WTC11 (cell line): ENCODE results near the gene MT1B. TPM values are rescaled to one million over a fixed set of nuclear protein-coding genes. Genes with fewer than 3 reads are reported as not detected.

Source experiments
- ATAC-seq: fragments of 200-7000 bp; cut with Tn5 transposase; 2 replicates; pipeline ENCODE4 v1.10.0; 2021; ENCODE audit warnings: mild to moderate bottlenecking, moderate library complexity
- CTCF ChIA-PET: fragments of 300-600 bp; sonication (Branson Sonifier 250); formaldehyde crosslinking; loops from one replicate; lab custom pipeline; 2021; ENCODE audit warnings: antibody characterized with exemption; lab: Charles Lee
- POLR2A ChIA-PET: fragments of 350-600 bp; sonication (Branson Sonifier 250); formaldehyde crosslinking; loops from one replicate; lab custom pipeline; 2021; ENCODE audit warnings: antibody characterized with exemption; lab: Charles Lee
- DNase-seq: peaks from one replicate; pipeline ENCODE4 v3.0.0; 2021; ENCODE audit warnings: low spot score
- H3K27ac Mint-ChIP-seq: 2 replicates; pipeline ENCODE4 v1.8.0; 2021; ENCODE audit warnings: mixed read lengths
- H3K27me3 Mint-ChIP-seq: 2 replicates; pipeline ENCODE4 v1.8.0; 2021; ENCODE audit warnings: low read depth, mild to moderate bottlenecking, moderate library complexity, mixed read lengths
- H3K36me3 Mint-ChIP-seq: 2 replicates; pipeline ENCODE4 v1.8.0; 2021; ENCODE audit warnings: mixed read lengths
- H3K4me1 Mint-ChIP-seq: 2 replicates; pipeline ENCODE4 v1.8.0; 2022; ENCODE audit warnings: mixed read lengths
- H3K4me3 Mint-ChIP-seq: 2 replicates; pipeline ENCODE4 v1.8.0; 2021; ENCODE audit warnings: mild to moderate bottlenecking, moderate library complexity, mixed read lengths
- H3K9me3 Mint-ChIP-seq: 2 replicates; pipeline ENCODE4 v1.8.0; 2021; ENCODE audit warnings: mixed read lengths
- AFF4 ChIP-seq: sonication (generic); formaldehyde crosslinking; IDR thresholded peaks from 2 replicates; pipeline ENCODE4 v1.8.1; 2023; ENCODE audit warnings: mild to moderate bottlenecking, missing genetic modification reagents, borderline replicate concordance
- ARID4B ChIP-seq: sonication (generic); formaldehyde crosslinking; IDR thresholded peaks from 2 replicates; pipeline ENCODE4 v1.8.0; 2023; ENCODE audit warnings: missing genetic modification reagents, mild to moderate bottlenecking, borderline replicate concordance
- ATF2 ChIP-seq: sonication (generic); formaldehyde crosslinking; IDR thresholded peaks from 2 replicates; pipeline ENCODE4 v1.8.1; 2022; ENCODE audit warnings: low read depth, missing genetic modification reagents, borderline replicate concordance
- CTCF ChIP-seq: fragments of 200-600 bp; IDR thresholded peaks from 2 replicates; pipeline ENCODE4 v1.8.0; 2022; ENCODE audit warnings: antibody characterized with exemption
- E2F4 ChIP-seq: sonication (generic); formaldehyde crosslinking; IDR thresholded peaks from 2 replicates; pipeline ENCODE4 v1.8.1; 2022; ENCODE audit warnings: low read depth, mild to moderate bottlenecking, moderate library complexity, missing genetic modification reagents, borderline replicate concordance
- GRHL2 ChIP-seq: fragments of 250-450 bp; sonication (Bioruptor Pico); IDR thresholded peaks from 2 replicates; pipeline ENCODE4 v1.8.0; 2022; ENCODE audit warnings: mild to moderate bottlenecking, moderate library complexity; ENCODE audit not compliant: insufficient replicate concordance, severe bottlenecking
- HMGXB4 ChIP-seq: sonication (generic); formaldehyde crosslinking; IDR thresholded peaks from 2 replicates; pipeline ENCODE4 v1.8.1; 2023; ENCODE audit warnings: mild to moderate bottlenecking, moderate library complexity, missing genetic modification reagents
- IRF2 ChIP-seq: sonication (generic); formaldehyde crosslinking; IDR thresholded peaks from 2 replicates; pipeline ENCODE4 v1.8.0; 2022; ENCODE audit warnings: low read depth, missing genetic modification reagents, borderline replicate concordance
- MYBL2 ChIP-seq: sonication (generic); formaldehyde crosslinking; IDR thresholded peaks from 2 replicates; pipeline ENCODE4 v1.8.1; 2023; ENCODE audit warnings: mild to moderate bottlenecking, moderate library complexity, missing genetic modification reagents
- ZNF121 ChIP-seq: sonication (generic); formaldehyde crosslinking; IDR thresholded peaks from 2 replicates; pipeline ENCODE4 v1.8.0; 2023; ENCODE audit warnings: missing genetic modification reagents
- ZNF396 ChIP-seq: fragments of 250-450 bp; sonication (Bioruptor Pico); IDR thresholded peaks from 2 replicates; pipeline ENCODE4 v1.8.0; 2021; ENCODE audit warnings: mild to moderate bottlenecking, moderate library complexity, borderline replicate concordance
- ZNF532 ChIP-seq: fragments of 250-450 bp; sonication (Bioruptor Pico); IDR thresholded peaks from 2 replicates; pipeline ENCODE4 v1.9.0; 2021; ENCODE audit warnings: mild to moderate bottlenecking, borderline replicate concordance
- total RNA-seq: library from RNA; stranded (reverse); gene quantifications from 3 replicates; pipeline ENCODE4 v1.2.3, GENCODE V29; 2021

MT1B gene
- total RNA-seq, 1 experiment from 2014 or later = not detected

GRCh38 chr16:56608043-56608875, 43.4 kb upstream of the MT1B start, which contains the start of gene MT2A (continued):
- TF ChIP-seq E2F4 (CRISPR knock-in tag) = no peak
- no peak for TF ChIP-seq IRF2 (CRISPR knock-in tag)

GRCh38 chr16:56608876-56609462, 42.7 kb upstream of the MT1B start:
- no peaks in the 10 kb centered on the region for H3K36me3 Mint-ChIP-seq
- TF ChIP-seq HMGXB4 (CRISPR knock-in tag) (no peak), AFF4 (no peak), ZNF396 (CRISPR knock-in tag) (no peak), ATF2 (no peak), ZNF121 (CRISPR knock-in tag) (no peak), MYBL2 (CRISPR knock-in tag) (no peak), ZNF532 (CRISPR knock-in tag) (no peak), ARID4B (CRISPR knock-in tag) (no peak), GRHL2 (CRISPR knock-in tag) (no peak), CTCF (no peak)
- peaks cover 46% of the 10 kb centered on the region for H3K4me1 Mint-ChIP-seq
- no peak for DNase-seq
- ATAC-seq = peak; percentile 7
- peaks cover 74% of the 10 kb centered on the region for H3K27me3 Mint-ChIP-seq
- CTCF ChIA-PET = interaction anchor here (0.6 to 4.5 kb wide), 6 partner anchors 8 to 170 kb away, joined by 3 to 28 read pairs (median 4); no protein-coding TSS in a partner anchor
- POLR2A ChIA-PET = interaction anchor here (0.6 to 4.8 kb wide), 9 partner anchors 9 to 1259 kb away, joined by 3 to 68 read pairs (median 6); partner anchors contain the start of genes MT1E, MT1F, MT1G and MT1H
- H3K4me3 Mint-ChIP-seq = peak overlapping the region; percentile 79
- no peaks in the 10 kb centered on the region for H3K9me3 Mint-ChIP-seq
- no peak overlapping the region for H3K27ac Mint-ChIP-seq
